ENCODE results near the gene ATP6AP1. TPM values are rescaled to one million over a fixed set of nuclear protein-coding genes. Genes with fewer than 3 reads are reported as not detected.

The ATP6AP1 gene
- total RNA-seq, 6 donors from 2014 or later, result 70.3 to 183 (median 108) TPM

DNA sequence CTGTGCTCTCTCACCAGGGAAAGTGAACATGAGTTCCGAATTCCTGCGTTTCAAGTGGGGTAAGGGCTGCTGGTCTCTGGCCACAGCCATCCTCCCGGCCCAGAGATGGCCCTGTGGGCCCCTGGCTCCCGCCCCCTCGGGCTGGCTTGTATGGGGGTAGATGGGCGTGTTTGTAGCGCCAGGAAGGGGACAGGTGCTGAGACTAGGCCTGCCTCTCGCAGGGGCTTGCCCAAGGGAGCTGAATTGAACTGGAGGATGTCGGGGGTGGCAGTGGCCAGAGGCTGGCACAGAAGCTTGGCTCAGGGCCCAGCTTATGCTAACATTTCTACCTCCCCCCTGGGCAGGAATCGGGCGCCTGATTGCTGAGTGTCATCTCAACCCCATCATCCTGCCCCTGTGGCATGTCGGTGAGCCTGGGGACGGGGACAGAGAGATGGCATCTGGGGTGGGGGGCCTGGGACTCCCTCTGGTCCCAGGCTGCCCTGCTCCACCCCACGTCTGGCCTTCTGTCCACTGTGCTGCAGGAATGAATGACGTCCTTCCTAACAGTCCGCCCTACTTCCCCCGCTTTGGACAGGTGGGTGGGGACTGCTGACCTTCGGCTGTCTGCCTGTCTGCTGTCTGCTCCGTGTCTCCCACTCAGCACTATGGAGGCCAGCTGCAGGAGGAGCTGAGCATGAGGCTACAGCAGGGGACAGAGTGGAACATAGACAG lies 8.6 kb upstream of the ATP6AP1 start:
- H3K27me3 ChIP-seq, result no peaks in the 10 kb centered on the region
- peaks cover 0 to 9% (median 0%) of the 10 kb centered on the region in 4 donors for H3K36me3 ChIP-seq
- ATAC-seq (ENCODE audit: low FRiP score in 2 of 2) (peak in 1 of 2 donors; percentile 31), DNase-seq (no peak)
- no peak overlapping the region for H3K4me3 ChIP-seq
- peak overlapping the region in 2 of 4 donors; percentile 54 to 60 for H3K27ac ChIP-seq
- WGBS, 2 donors, result 74 to 80% methylated on average over 2 to 19 of the region's 19 CpGs
- H3K4me1 ChIP-seq, result no peaks in the 10 kb centered on the region
- no peaks in the 10 kb centered on the region for H3K9me3 ChIP-seq
- TF ChIP-seq POLR2AphosphoS5 (IDR thresholded peaks at IDR 0.05) (no peak), POLR2A (IDR thresholded peaks at IDR 0.05) (no peak), EP300 (IDR thresholded peaks at IDR 0.05) (no peak)
- TF ChIP-seq, protein P1, sequence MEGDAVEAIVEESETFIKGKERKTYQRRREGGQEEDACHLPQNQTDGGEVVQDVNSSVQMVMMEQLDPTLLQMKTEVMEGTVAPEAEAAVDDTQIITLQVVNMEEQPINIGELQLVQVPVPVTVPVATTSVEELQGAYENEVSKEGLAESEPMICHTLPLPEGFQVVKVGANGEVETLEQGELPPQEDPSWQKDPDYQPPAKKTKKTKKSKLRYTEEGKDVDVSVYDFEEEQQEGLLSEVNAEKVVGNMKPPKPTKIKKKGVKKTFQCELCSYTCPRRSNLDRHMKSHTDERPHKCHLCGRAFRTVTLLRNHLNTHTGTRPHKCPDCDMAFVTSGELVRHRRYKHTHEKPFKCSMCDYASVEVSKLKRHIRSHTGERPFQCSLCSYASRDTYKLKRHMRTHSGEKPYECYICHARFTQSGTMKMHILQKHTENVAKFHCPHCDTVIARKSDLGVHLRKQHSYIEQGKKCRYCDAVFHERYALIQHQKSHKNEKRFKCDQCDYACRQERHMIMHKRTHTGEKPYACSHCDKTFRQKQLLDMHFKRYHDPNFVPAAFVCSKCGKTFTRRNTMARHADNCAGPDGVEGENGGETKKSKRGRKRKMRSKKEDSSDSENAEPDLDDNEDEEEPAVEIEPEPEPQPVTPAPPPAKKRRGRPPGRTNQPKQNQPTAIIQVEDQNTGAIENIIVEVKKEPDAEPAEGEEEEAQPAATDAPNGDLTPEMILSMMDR (IDR thresholded peaks at IDR 0.05), result no peak

DNA sequence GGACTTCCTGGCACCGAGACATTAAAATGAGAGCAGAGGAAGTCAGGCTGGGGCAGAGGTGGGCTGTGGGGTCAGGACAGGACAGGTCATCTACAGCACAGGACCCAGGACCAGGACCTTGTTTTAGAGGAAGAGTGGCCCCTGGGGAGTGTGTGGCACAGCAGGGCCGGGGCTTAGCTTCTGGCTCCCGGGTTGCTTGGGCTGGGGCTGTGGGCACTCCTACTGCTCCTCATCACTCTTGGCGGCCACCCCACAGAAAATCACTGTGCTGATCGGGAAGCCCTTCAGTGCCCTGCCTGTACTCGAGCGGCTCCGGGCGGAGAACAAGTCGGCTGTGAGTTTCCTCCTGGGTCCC lies 8.1 kb upstream of the ATP6AP1 start:
- Histone ChIP-seq H3K36me3 (peaks cover 0 to 9% (median 0%) of the 10 kb centered on the region in 4 donors), H3K27me3 (no peaks in the 10 kb centered on the region), H3K4me1 (no peaks in the 10 kb centered on the region), H3K4me3 (no peak overlapping the region), H3K9me3 (no peaks in the 10 kb centered on the region), H3K27ac (peak overlapping the region in 1 of 4 donors; percentile 33)
- DNase-seq (no peak), ATAC-seq (ENCODE audit: low FRiP score in 2 of 2) (peak in 1 of 2 donors; percentile 24)
- TF ChIP-seq EP300 (IDR thresholded peaks at IDR 0.05) (no peak), POLR2AphosphoS5 (IDR thresholded peaks at IDR 0.05) (no peak), POLR2A (IDR thresholded peaks at IDR 0.05) (no peak)
- TF ChIP-seq, protein P1 (IDR thresholded peaks at IDR 0.05), result no peak
- WGBS, 2 donors, result 71 to 92% methylated on average over 1 to 10 of the region's 10 CpGs

DNA sequence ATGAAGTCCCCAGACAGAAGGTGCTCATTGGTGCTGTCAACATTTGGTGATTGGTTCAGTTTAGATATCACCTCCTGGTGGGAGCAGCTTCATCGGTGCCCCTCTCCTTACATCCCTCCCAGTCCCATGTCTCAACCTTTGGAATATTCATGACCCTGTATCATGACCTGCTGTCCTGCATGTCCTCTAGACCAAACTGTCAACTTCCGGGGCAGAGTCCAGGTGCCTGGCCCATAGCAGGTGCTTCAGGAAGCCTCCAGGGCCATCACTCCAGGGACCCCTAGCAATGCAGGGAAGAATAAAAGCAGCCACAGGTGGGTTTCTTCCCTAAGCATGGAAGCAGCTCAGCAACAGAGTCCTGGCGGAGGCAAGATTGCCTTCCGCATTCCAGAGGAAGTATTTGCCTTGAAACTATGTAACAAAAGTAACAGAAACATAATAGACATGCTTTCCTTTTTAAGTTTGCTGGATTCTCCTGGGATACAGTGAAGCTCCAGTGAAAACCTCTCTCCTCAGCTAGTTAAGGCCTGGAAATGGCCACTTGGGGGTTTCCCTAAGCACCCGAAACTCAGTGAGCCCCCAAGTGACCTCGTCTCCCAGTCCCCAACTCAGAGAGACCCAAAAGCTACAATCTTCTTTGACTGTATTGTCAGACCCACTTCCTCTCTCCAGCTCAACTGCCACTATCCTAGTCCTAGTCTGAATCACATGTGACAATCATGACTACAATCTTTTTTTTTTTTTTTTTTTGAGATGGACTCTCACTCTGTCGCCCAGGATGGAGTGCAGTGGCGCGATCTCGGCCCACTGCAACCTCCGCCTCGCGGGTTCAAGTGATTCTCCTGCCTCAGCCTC lies 1.3 kb upstream of the ATP6AP1 start:
- peak overlapping the region in 3 of 4 donors; percentile 75 to 92 (median 76) for H3K4me3 ChIP-seq
- H3K4me1 ChIP-seq, result peaks cover 8 to 21% (median 11%) of the 10 kb centered on the region in 4 donors
- H3K9me3 ChIP-seq, result peaks cover 0 to 15% (median 0%) of the 10 kb centered on the region in 4 donors
- no peak for TF ChIP-seq POLR2AphosphoS5 (IDR thresholded peaks at IDR 0.05)
- no peak for TF ChIP-seq POLR2A (IDR thresholded peaks at IDR 0.05)
- TF ChIP-seq, protein P1 (IDR thresholded peaks at IDR 0.05), result no peak
- TF ChIP-seq EP300 (IDR thresholded peaks at IDR 0.05), result no peak
- ATAC-seq (ENCODE audit: low FRiP score in 2 of 2) (no peak), DNase-seq (no peak)
- H3K27me3 ChIP-seq, result no peaks in the 10 kb centered on the region
- WGBS, 2 donors, result 80% methylated on average over 5 to 13 of the region's 13 CpGs
- peaks cover 0 to 6% (median 2%) of the 10 kb centered on the region in 4 donors for H3K36me3 ChIP-seq
- peak overlapping the region in 2 of 4 donors; percentile 88 to 96 for H3K27ac ChIP-seq

DNA sequence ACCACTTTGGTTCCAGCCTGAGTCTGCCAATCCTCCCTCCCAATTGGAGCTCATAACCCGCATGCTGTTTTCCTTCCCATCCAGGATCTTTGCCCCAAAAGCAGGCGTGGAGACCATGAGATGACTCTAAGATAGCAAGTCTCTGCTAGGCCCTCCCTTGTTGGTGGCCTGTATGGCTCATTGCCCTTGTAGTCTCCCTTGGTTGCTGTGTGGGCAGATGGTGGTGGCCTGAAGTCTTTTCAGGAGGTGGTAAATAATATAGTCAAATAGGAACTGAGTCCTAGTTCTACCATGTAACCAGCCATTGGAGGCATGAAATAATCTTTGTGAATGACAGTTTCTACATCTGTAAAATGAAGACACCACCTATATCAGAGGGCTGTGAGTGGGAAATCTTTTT lies 1.2 kb downstream of the ATP6AP1 start:
- H3K27ac ChIP-seq, result peak overlapping the region in 3 of 4 donors; percentile 82 to 96 (median 88)
- peaks cover 0 to 15% (median 0%) of the 10 kb centered on the region in 4 donors for H3K9me3 ChIP-seq
- ATAC-seq (ENCODE audit: low FRiP score in 2 of 2), result no peak
- WGBS, 2 donors, result 76% methylated on average over 2 of the region's 2 CpGs; no CpG with 5 or more reads in 1 of the 2 donors
- H3K4me3 ChIP-seq, result peak overlapping the region in 3 of 4 donors; percentile 75 to 92 (median 76)
- no peak for DNase-seq
- no peak for TF ChIP-seq POLR2AphosphoS5 (IDR thresholded peaks at IDR 0.05)
- TF ChIP-seq, protein P1 (IDR thresholded peaks at IDR 0.05), result no peak
- TF ChIP-seq EP300 (IDR thresholded peaks at IDR 0.05), result no peak
- no peak for TF ChIP-seq POLR2A (IDR thresholded peaks at IDR 0.05)
- H3K36me3 ChIP-seq, result peaks cover 0 to 32% (median 15%) of the 10 kb centered on the region in 4 donors
- H3K4me1 ChIP-seq, result peaks cover 8 to 21% (median 11%) of the 10 kb centered on the region in 4 donors
- no peaks in the 10 kb centered on the region for H3K27me3 ChIP-seq

All from upper lobe of left lung (tissue), 6 donors.